Calu3 (cell line): ENCODE data around the gene MST1. TPM values are rescaled to one million over a fixed set of nuclear protein-coding genes. Genes with fewer than 3 reads are reported as not detected.
A peak's percentile ranks its signal among the peaks of the same experiment; 100 is the strongest.

Experiments
- Bru-seq: library from RNA; stranded (reverse); fragments of 400-500 nt; gene quantifications from one replicate; lab custom pipeline; 2021; lab: Mats Ljungman, UMichigan
- BruChase-seq, 2 experiments: library from RNA; stranded (reverse); fragments of 400-500 nt; gene quantifications; one replicate each; lab custom pipeline; 2021; lab: Mats Ljungman, UMichigan
- BruUV-seq: library from RNA; stranded (reverse); fragments of 400-500 nt; replicated peaks from 2 replicates; lab custom pipeline; 2021; lab: Mats Ljungman, UMichigan
- CTCF ChIA-PET: fragments of 300-600 bp; sonication (Branson Sonifier 250); formaldehyde crosslinking; loops from one replicate; lab custom pipeline; 2022; ENCODE audit warnings: antibody characterized with exemption; lab: Charles Lee
- DNase-seq: peaks from one replicate; pipeline ENCODE4 v3.0.0; 2022
- H3K27ac Mint-ChIP-seq: one replicate; pipeline ENCODE4 v1.8.0; 2022; ENCODE audit warnings: mixed read lengths; ENCODE audit not compliant: unreplicated experiment
- H3K27me3 Mint-ChIP-seq: one replicate; pipeline ENCODE4 v1.8.0; 2022; ENCODE audit warnings: mixed read lengths; ENCODE audit not compliant: unreplicated experiment
- H3K36me3 Mint-ChIP-seq: one replicate; pipeline ENCODE4 v1.8.0; 2022; ENCODE audit warnings: mild to moderate bottlenecking, moderate library complexity, mixed read lengths; ENCODE audit not compliant: insufficient read depth, unreplicated experiment
- H3K4me1 Mint-ChIP-seq: one replicate; pipeline ENCODE4 v1.8.0; 2022; ENCODE audit warnings: mild to moderate bottlenecking, low read depth, mixed read lengths; ENCODE audit not compliant: unreplicated experiment
- H3K4me3 Mint-ChIP-seq: one replicate; pipeline ENCODE4 v1.8.0; 2022; ENCODE audit warnings: mild to moderate bottlenecking, low read depth, moderate library complexity, mixed read lengths; ENCODE audit not compliant: unreplicated experiment
- H3K9me3 Mint-ChIP-seq: one replicate; pipeline ENCODE4 v1.8.0; 2022; ENCODE audit warnings: low read depth, mixed read lengths; ENCODE audit not compliant: unreplicated experiment
- intact Hi-C: fragments of 100-400 bp; cut with micrococcal nuclease; formaldehyde crosslinking; loops from one replicate; pipeline ENCODE4 v1.10.0; 2022; ENCODE audit not compliant: unreplicated experiment
- long read RNA-seq: library from polyadenylated mRNA; stranded (forward); transcript quantifications from one replicate; pipeline ENCODE4 v2.0.0, GENCODE V29; 2022
- total RNA-seq: library from RNA; stranded (reverse); gene quantifications from 2 replicates; pipeline ENCODE4 v1.2.3, GENCODE V29; 2022
- TF ChIP-seq, protein P1 (sequence below): fragments of 200-600 bp; IDR thresholded peaks from one replicate; pipeline ENCODE4 v1.8.0; 2022; ENCODE audit warnings: antibody characterized with exemption; ENCODE audit not compliant: unreplicated experiment

Gene MST1
- total RNA-seq (8.0 and 10.5 TPM in 2 replicates), Bru-seq, nascent RNA (percentile 25 among the genes with signal in this experiment), BruChase-seq, experiment 1, labeled RNA remaining after a 6-hour chase (percentile 43 among the genes with signal in this experiment), BruChase-seq, experiment 2, labeled RNA remaining after a 2-hour chase (percentile 33 among the genes with signal in this experiment)
- long read RNA-seq, result 0 reads

DNA sequence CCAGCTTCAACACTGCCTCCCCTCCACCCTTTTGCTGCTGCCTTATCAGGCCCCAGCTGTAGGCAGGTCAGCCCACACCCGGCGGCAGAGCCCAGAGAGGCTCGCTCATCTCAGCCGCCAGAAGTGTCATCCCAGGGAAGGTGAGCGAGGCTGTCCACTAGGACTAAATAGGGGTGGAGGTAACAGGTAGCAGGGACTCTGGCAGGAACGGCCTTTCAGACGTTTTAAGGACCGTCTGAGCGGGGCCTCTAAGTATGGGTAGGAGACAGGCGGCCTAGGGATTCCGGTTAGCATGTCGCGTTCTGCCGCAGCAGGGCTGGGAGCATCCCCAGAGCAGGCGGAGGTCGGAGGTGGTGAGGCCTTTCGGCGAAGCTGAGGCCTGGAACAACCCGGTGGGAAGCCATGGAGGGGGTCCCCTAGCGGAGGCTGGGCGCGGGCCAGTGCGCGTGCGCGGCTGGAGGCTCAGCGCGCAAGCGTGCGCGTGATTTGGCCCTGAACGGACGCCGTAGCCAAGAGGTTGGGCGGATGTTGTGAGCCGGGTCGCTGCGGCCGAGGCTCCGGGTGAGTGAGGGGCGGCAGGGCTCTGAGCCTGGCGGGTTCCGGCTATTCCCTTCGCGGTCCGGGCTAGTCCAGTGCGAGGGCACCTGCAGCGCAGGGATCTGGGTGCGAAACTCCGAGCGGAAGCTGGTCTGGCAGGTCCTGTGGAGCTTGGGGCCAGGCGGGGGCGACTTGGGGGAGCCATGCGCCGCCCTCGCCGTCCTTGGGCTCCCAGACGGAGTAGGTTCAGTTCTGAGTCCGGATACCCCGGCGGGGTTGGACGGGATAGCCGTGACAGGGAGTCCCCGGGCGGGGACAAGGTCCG lies at the start of gene MST1, which contains the start of gene RNF123:
MST1 (minus strand) TSS at position 429 of the 862 bp plus-strand sequence. CDS start 783 bp downstream, outside the sequence.
RNF123 (plus strand) TSS at position 512 of the 862 bp plus-strand sequence. CDS start 1,609 bp downstream, outside the sequence.
- intact Hi-C loops, result no loop called here
- H3K36me3 Mint-ChIP-seq, result peaks cover 46% of the 10 kb centered on the region
- no peaks in the 10 kb centered on the region for H3K9me3 Mint-ChIP-seq
- TF ChIP-seq, protein P1, sequence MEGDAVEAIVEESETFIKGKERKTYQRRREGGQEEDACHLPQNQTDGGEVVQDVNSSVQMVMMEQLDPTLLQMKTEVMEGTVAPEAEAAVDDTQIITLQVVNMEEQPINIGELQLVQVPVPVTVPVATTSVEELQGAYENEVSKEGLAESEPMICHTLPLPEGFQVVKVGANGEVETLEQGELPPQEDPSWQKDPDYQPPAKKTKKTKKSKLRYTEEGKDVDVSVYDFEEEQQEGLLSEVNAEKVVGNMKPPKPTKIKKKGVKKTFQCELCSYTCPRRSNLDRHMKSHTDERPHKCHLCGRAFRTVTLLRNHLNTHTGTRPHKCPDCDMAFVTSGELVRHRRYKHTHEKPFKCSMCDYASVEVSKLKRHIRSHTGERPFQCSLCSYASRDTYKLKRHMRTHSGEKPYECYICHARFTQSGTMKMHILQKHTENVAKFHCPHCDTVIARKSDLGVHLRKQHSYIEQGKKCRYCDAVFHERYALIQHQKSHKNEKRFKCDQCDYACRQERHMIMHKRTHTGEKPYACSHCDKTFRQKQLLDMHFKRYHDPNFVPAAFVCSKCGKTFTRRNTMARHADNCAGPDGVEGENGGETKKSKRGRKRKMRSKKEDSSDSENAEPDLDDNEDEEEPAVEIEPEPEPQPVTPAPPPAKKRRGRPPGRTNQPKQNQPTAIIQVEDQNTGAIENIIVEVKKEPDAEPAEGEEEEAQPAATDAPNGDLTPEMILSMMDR, result no peak
- peak within 1 kb of the TSS; percentile 95 for H3K4me3 Mint-ChIP-seq
- DNase-seq, result peak; percentile 92
- H3K27ac Mint-ChIP-seq, result peak within 1 kb of the TSS; percentile 88
- no TSS peak for BruUV-seq
- H3K27me3 Mint-ChIP-seq, result no peaks in the 10 kb centered on the region
- CTCF ChIA-PET, result no interaction called here
- peaks cover 10% of the 10 kb centered on the region for H3K4me1 Mint-ChIP-seq

DNA sequence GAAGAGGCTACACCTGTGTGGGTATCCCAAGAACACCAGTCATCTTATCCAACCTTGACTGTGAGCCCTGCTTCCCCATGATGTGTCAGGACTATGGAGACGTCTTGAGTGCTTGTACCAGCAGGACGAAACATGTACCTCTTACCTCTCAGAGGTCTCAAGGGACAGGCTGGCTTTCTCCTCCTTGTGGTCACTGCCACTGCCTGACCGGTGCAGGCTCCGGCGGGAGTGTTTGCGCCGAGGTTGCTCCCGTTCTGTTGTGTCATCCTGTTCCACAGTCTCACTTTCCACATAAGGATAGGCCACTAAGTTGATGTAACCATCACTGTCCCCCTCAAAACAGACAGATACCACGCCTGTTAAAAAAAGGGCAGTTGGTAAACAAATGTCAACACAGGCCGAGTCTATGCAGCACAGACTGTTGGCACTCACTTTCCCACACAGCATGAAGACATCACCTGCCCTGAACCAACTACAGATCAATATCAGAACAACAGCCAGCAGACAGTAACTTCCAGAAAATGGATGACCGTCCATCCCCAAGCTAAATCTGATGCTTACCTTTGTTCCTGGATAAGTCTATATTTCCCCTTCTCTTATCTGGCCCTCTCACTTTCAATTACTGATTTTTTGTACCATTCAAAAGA lies 48.9 kb upstream of the MST1 start:
- no peak for DNase-seq
- H3K36me3 Mint-ChIP-seq, result peaks cover 3% of the 10 kb centered on the region
- no peak overlapping the region for H3K4me3 Mint-ChIP-seq
- intact Hi-C loops, result no loop called here
- H3K9me3 Mint-ChIP-seq, result no peaks in the 10 kb centered on the region
- BruUV-seq, result no TSS peak
- no peak overlapping the region for H3K27ac Mint-ChIP-seq
- CTCF ChIA-PET, result no interaction called here
- TF ChIP-seq, protein P1, result no peak
- no peaks in the 10 kb centered on the region for H3K4me1 Mint-ChIP-seq
- no peaks in the 10 kb centered on the region for H3K27me3 Mint-ChIP-seq

DNA sequence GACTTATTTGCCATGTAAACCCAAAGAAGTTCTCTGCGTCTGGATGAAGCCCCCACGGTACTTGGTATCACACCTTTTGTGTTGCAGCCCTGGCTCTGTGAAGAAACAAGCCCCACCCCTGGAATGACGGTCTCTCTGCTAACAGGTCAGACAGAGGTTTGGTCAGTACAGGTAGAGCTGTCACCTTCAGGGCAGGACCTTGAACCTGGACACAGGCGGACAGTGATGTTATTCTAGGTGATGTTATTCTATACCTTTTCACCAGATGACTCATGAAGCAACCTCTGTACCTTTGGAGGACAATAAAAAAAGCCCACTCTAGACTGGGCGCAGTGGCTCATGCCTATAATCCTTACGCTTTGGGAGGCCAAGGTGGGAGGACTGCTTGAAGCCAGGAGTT lies 45.5 kb upstream of the MST1 start:
- TF ChIP-seq, protein P1, result no peak
- peaks cover 18% of the 10 kb centered on the region for H3K36me3 Mint-ChIP-seq
- H3K9me3 Mint-ChIP-seq, result no peaks in the 10 kb centered on the region
- CTCF ChIA-PET, result no interaction called here
- intact Hi-C loops, result no loop called here
- no peaks in the 10 kb centered on the region for H3K4me1 Mint-ChIP-seq
- no TSS peak for BruUV-seq
- DNase-seq, result no peak
- H3K27me3 Mint-ChIP-seq, result no peaks in the 10 kb centered on the region
- no peak overlapping the region for H3K27ac Mint-ChIP-seq
- H3K4me3 Mint-ChIP-seq, result no peak overlapping the region

DNA sequence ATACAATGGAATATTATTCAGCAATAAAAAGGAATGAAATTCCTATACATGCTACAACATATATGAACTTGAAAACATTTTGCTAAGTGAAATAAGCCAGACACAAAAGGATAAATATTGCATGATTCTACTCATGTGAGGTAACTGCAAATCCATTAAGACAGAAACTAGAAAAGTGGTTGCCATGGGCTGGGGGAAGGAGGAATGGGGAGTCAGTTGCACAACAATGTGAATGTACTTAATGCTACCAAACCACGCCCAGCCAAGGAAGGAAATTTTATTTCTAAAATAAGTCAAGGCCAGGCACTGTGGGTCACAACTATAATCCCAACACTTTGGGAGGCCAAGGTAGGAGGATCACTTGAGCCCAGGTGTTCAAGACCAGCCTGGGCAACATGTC lies 44.3 kb upstream of the MST1 start:
- Mint-ChIP-seq H3K36me3 (peaks cover 18% of the 10 kb centered on the region), H3K27ac (no peak overlapping the region), H3K4me3 (no peak overlapping the region), H3K27me3 (no peaks in the 10 kb centered on the region), H3K9me3 (no peaks in the 10 kb centered on the region), H3K4me1 (no peaks in the 10 kb centered on the region)
- DNase-seq, result no peak
- TF ChIP-seq, protein P1, result no peak
- no TSS peak for BruUV-seq
- intact Hi-C loops, result no loop called here
- CTCF ChIA-PET, result interaction anchor here (0.6 kb wide), 1 partner anchor 169 kb away, joined by 3 read pairs; no protein-coding TSS in a partner anchor
